K562 (cell line): ENCODE measurements around the gene TMEM132D.

ENCODE experiments used
- CBX1 ChIP-seq: sonication (generic); IDR thresholded peaks from 2 replicates; pipeline ENCODE4 v1.6.1; 2016; ENCODE audit warnings: antibody characterized with exemption, low read depth, mild to moderate bottlenecking
- CTCF ChIP-seq, 3 experiments: IDR thresholded peaks in 2 of 3; conservative IDR thresholded peaks in 1 of 3; 2 replicates each; pipeline ENCODE4 v1.5.1; 2011 to 2012; ENCODE audit warnings: low read length in 3 of 3, mild to moderate bottlenecking in 3 of 3, control low read depth in 2 of 3, improper control_type of control experiment in 1 of 3, inconsistent platforms in 1 of 3, low read depth in 1 of 3, mixed read lengths in 1 of 3, moderate library complexity in 1 of 3; ENCODE audit not compliant: insufficient read depth in 2 of 3
- GATAD2B ChIP-seq: fragments of 450-650 bp; IDR thresholded peaks from 2 replicates; pipeline ENCODE4 v1.6.1; 2017; ENCODE audit warnings: mild to moderate bottlenecking, borderline replicate concordance
- MBD2 ChIP-seq: sonication (generic); IDR thresholded peaks from 2 replicates; pipeline ENCODE4 v1.6.1; 2016; ENCODE audit warnings: low read depth, borderline replicate concordance
- MXI1 ChIP-seq: IDR thresholded peaks from 2 replicates; pipeline ENCODE4 v1.6.1; 2011; ENCODE audit warnings: low read depth, mild to moderate bottlenecking, improper control_type of control experiment, low read length
- POLR2AphosphoS5 ChIP-seq: IDR thresholded peaks from 2 replicates; pipeline ENCODE4 v1.6.1; 2011; ENCODE audit warnings: mild to moderate bottlenecking, low read depth, low read length, moderate library complexity; ENCODE audit not compliant: control insufficient read depth, insufficient read depth
- PREB ChIP-seq: sonication (generic); formaldehyde crosslinking; IDR thresholded peaks from 2 replicates; pipeline ENCODE4 v1.8.1; 2023; ENCODE audit warnings: mild to moderate bottlenecking, missing genetic modification reagents
- REST ChIP-seq, 2 experiments: fragments of 450-650 bp; formaldehyde crosslinking in 1 of 2; IDR thresholded peaks; 2 replicates each; pipeline versions ENCODE4 v1.4.0 to v1.6.1; 2014 to 2020; ENCODE audit warnings: mild to moderate bottlenecking in 2 of 2, borderline replicate concordance in 1 of 2, low read depth in 1 of 2
- SOX6 ChIP-seq: fragments of 450-650 bp; IDR thresholded peaks from 2 replicates; pipeline ENCODE4 v1.6.1; 2014; ENCODE audit warnings: mild to moderate bottlenecking

GRCh38 chr12:129207084-129207483, 696.7 kb downstream of the TMEM132D start:
- TF ChIP-seq REST (IDR thresholded peaks at IDR 0.05; ENCODE audit: borderline replicate concordance) (no peak), REST (CRISPR knock-in tag; IDR thresholded peaks at IDR 0.05; ENCODE audit: low read depth) (no peak), SOX6 (no peak), MXI1 (no peak), CTCF (IDR thresholded peaks at IDR 0.05 in 2 of 3, conservative IDR thresholded peaks at IDR 0.05 in 1 of 3; ENCODE audit: insufficient read depth in 2 of 3, low read depth in 1 of 3, low read length in 3 of 3) (no peak), GATAD2B (no peak), CBX1 (no peak), PREB (CRISPR knock-in tag) (no peak), POLR2AphosphoS5 (no peak), MBD2 (no peak)
